ENCODE results near the gene TTC23L.

TTC23L gene

DNA sequence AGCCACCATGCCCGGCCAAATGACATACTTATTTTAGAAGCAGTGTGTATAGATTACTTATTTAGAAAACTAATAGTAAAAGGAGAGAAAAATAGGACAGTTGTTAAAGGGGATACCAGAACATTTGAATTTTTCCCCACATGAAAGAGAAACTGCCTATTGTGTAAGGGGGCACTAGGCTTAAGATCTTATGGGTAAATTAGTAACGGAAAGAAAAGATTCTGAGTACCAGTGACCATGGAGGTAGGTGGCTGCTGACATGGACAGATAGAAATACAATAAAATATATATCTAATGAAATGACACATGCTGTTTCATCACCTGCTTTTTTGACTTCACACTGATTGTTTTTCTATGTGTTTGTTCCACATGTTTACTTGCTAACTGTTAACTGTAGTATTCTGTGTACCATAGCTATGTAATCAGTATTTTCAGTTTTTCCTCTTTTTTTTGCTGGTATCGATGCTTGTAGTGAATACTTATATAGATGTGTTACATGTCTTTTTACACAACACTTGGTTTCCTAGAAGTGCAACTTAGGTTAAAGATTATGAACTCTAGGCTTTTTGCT lies 87.4 kb downstream of the TTC23L start:
- no peak for DNase-seq

DNA sequence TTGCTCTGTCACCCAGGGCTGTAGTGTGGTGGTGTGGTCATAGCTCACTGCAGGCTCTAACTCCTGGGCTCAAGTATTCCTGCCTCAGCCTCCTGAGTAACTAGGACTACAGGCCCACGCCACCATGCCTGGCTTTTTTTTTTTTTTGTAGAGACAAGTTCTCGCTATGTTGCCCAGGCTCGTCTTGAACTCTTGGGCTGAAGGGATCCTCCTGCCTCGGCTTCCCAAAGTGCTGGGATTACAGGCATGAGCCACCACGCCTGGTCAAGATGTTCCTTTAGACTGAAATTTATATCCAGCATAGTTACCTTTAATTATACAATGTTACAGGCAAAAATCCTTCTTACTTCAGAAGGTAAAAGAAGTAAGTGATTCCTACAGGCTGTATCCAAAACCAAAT lies 88.8 kb downstream of the TTC23L start:
- no peak for DNase-seq

DNA sequence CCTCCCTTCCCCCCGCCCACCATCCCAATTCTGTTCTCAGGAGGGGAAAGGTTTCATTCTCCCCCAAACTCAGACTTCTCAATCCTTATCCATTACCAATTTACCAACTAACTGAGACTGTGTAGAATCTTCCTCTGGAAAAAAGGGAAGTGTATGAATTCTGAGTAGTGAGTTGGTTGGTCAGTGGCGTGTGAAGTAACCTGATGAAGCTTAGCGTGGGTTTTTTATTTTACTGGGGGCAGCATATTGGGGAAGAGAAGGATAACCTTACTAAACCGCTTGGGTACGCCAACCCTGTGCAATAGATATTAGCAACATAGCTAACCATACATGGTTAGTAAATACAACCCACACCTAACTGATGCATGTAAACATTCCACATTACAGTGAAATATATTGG lies 89.3 kb downstream of the TTC23L start:
- DNase-seq, result no peak

DNA sequence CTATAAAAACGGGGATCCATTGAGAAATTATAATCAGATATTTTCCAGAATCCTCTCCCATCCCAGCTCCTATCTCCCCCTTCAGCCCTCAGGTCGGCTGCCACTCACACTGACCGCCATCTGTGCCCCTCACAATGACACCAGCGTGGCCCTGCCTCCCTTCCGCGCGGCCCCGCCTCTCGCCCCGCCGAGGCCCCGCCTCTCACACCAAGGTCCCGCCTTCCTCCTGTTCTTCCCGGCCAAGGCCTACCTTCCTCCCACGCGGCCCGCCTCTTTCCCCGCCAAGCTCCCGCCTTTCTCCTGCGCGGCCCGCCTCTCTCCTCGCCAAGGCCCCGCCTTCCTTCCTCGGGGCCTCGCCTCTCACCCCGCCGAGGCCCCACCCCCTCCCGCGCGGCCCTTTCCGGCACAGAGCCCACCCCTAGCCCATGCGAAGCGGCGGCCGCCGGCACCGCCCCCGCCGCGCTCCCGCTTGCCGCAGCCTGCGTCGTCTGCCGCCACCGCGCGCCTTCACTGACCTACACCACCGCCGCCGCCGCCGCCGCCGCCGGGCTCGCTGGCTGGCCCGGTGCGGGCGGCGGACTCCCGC lies 90.3 kb downstream of the TTC23L start, which contains the start of gene DNAJC21:
DNAJC21 (plus strand) TSS at position 426 of the 586 bp plus-strand sequence. CDS start 261 bp downstream, outside the sequence.
- peak; percentile 98 for DNase-seq

DNA sequence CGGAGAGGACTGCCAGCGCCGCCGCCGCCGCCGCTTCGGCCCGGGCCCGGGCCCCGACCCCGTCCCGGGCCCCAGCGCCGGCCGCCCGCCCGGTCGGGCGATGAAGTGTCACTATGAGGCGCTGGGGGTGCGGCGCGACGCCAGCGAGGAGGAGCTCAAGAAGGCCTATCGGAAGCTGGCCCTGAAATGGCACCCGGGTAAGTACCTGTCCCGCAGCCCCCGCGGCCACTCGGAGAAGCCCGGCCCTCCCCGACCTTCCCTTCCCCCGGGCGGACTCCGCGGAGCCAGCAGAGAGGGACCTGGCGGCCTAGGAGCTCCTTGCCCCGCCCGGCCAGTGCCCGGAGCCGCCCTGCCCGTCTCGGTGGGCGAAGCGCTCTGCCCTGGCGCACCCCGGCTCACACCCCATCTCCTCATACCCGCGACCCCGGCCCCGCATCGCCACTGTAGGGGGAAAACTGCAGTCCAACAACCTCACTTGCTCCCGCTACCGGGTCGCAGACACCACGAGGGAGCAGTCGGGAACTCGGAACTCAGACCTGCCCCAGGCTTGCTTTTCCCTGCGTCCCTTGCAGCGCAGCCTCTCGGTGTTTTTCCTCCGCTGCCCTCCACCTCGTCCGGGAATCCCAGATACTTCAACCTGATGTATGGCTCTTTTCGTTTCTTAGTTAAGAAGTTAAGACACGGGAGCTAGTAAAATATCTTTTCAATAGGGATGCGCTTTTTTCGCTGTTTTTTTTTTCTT lies 90.9 kb downstream of the TTC23L start:
- DNase-seq, result peak; percentile 87

DNA sequence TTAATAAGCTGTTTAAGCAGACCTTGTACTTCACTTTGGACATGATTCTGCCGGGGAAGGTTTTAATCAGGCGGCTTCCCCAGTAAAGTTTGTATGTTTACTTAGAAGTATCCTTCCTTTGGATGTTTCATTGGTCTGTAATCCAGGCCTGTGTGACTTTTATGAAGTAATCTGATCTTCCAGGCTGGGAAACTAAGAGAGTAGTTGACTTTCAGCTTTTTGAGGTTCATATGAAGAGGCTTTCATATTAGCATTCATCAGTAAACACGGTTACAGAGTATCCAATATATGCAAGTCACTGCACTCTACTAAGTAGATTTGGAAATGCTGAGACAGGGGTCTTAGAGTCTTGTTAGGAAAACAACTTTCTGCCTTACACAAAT lies 91.5 kb downstream of the TTC23L start:
- no peak for DNase-seq

DNA sequence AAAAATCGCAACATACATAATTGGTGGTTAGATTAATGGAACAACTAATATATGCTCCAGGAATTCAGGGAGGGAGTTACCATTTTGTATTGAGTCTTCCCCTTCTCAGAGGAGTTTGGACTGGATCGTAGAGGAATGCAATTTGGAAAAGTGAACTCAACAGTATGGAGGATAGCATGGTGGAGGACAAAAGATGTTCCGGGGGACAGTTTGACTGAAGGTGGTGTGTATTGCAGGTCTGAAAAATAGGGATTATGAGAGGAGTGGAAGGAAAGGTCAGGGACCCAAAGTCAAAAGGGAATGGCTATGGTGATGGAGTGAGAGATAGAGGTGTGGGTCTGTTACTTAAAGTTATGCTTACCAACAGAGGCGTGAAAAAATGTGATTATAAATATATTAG lies 91.9 kb downstream of the TTC23L start:
- DNase-seq, result no peak

DNA sequence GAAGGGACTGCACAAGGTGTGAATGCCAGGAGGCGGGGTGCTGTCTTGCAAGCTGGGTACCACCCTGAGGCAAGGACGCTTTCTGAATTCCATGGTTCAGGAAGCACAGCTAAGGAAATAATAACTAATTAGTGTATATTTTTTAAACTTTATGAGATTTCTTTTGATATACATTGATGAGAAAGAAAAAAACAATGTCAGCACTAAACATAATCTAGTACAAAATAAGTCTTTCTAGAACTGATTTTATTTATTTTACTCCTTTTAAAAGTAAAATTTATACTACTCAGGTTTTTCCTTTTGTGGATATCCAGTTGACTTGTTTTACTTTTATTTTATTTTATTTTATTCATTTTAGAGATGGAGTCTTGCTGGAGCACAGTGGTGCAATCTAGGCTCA lies 94.0 kb downstream of the TTC23L start:
- DNase-seq, result no peak

DNA sequence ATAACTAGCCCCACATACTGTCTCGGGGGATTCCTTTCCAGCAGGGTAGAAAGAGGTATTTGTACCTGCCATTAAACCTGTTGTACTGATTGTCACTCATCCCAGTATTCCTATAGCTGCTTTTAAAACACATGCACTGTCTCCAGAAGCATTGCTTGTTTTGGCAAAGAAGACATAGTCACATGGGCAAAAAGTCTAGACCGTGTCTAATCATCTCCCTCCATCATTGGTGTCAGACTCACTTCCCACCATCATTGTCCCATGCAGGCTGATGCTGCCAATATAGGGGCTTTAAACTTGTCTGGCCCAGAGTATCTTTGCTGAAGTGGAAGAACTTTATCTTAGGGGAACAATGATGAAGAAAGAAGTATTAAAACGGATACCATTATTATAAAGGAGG lies 103.0 kb downstream of the TTC23L start:
- DNase-seq, result no peak

DNA sequence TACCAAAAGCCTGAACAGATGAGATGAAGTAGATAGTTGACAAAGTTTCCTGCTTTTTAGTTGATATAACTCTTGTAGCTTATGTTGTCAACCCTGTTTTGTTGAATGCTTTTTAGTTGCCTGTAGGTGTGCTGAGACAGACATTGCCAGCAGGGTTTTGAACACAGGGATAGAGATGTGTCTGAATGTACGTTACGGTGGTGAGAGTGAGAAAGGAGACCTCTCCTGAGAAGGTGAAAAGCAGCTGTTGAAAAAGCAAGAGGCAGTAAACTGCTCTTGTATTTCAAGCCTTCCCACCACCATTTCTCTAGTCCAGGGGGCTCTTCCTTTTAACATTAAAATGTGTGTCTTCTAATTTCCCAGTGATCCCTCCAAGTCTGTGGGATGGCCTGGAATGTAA lies 105.1 kb downstream of the TTC23L start:
- no peak for DNase-seq

DNA sequence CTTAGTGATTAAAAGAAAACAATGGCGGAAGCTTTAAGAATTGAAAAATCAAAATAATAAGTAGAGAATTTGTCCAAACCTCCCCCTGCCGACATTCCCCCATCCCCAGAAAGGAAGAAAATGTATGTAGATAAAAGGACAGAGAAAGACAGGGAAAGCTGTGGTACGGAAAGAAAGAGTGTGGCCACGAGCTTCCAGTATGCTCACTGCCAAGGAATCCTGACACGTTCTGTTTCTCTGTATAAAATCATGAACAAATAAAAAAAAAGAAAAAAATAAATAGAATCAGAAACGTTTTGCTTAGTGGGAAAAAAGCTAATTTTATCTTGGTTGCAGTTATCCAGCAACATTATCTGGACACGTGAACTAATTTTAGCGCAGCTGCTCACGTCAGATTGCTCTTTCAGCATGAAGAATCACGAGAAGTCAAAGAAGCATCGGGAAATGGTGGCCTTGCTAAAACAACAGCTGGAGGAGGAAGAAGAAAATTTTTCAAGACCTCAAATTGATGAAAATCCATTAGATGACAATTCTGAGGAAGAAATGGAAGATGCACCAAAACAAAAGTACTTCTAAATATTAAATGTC lies 105.6 kb downstream of the TTC23L start:
- no peak for DNase-seq

Data from CD4-positive, alpha-beta T cell treated with Interleukin-17A for 1 hour (primary cell).